Parathyroid adenoma (tissue), 2 donors: ENCODE data around the gene C5orf15.

Source experiments
- H2AFZ ChIP-seq: fragments of 300-600 bp; sonication (generic); one replicate; pipeline ENCODE4 v1.7.0; 2017; ENCODE audit warnings: antibody characterized with exemption, mild to moderate bottlenecking
- H3K27ac ChIP-seq: fragments of 300-600 bp; sonication (generic); one replicate; pipeline ENCODE4 v1.7.0; 2017
- H3K27me3 ChIP-seq: fragments of 300-600 bp; sonication (generic); one replicate; pipeline ENCODE4 v1.7.0; 2017; ENCODE audit warnings: low read length; ENCODE audit not compliant: control insufficient read depth, insufficient read depth
- H3K36me3 ChIP-seq: fragments of 300-600 bp; sonication (generic); one replicate; pipeline ENCODE4 v1.7.0; 2017; ENCODE audit warnings: low read length; ENCODE audit not compliant: control insufficient read depth, insufficient read depth
- H3K4me1 ChIP-seq: fragments of 300-600 bp; sonication (generic); one replicate; pipeline ENCODE4 v1.7.0; 2017; ENCODE audit warnings: control low read depth
- H3K4me2 ChIP-seq: fragments of 300-600 bp; sonication (generic); one replicate; pipeline ENCODE4 v1.7.0; 2017; ENCODE audit warnings: low read length
- H3K4me3 ChIP-seq: fragments of 300-600 bp; sonication (generic); one replicate; pipeline ENCODE4 v1.7.0; 2017; ENCODE audit warnings: low read depth, low read length
- H3K79me2 ChIP-seq: fragments of 300-600 bp; sonication (generic); one replicate; pipeline ENCODE4 v1.7.0; 2017; ENCODE audit warnings: control low read depth
- H3K9ac ChIP-seq: fragments of 300-600 bp; sonication (generic); one replicate; pipeline ENCODE4 v1.7.0; 2017; ENCODE audit warnings: mild to moderate bottlenecking
- H3K9me3 ChIP-seq: fragments of 300-600 bp; sonication (generic); one replicate; pipeline ENCODE4 v1.7.0; 2017; ENCODE audit warnings: low read length; ENCODE audit not compliant: control insufficient read depth
- CTCF ChIP-seq: fragments of 300-600 bp; sonication (generic); IDR thresholded peaks from one replicate; pipeline ENCODE4 v1.7.0; 2017; ENCODE audit warnings: antibody characterized with exemption, mild to moderate bottlenecking
- donor health status: primary hyperparathyroidism.

The C5orf15 gene

GRCh38 chr5:133919148-133920136 lies 49.0 kb downstream of the C5orf15 start:
- TF ChIP-seq CTCF = no peak
- Histone ChIP-seq H3K27me3 (no peaks in the 10 kb centered on the region), H2AFZ (no peak overlapping the region), H3K4me1 (no peaks in the 10 kb centered on the region), H3K27ac (no peak overlapping the region), H3K9ac (no peak overlapping the region), H3K79me2 (no peaks in the 10 kb centered on the region), H3K36me3 (no peaks in the 10 kb centered on the region), H3K9me3 (no peaks in the 10 kb centered on the region), H3K4me3 (no peak overlapping the region), H3K4me2 (no peak overlapping the region)

- Histone ChIP-seq H3K79me2 (no peaks in the 10 kb centered on the region), H3K9ac (no peak overlapping the region), H3K4me2 (no peak overlapping the region), H3K4me1 (no peaks in the 10 kb centered on the region), H3K36me3 (no peaks in the 10 kb centered on the region), H2AFZ (no peak overlapping the region), H3K9me3 (no peaks in the 10 kb centered on the region), H3K27ac (no peak overlapping the region), H3K27me3 (no peaks in the 10 kb centered on the region), H3K4me3 (no peak overlapping the region)
- TF ChIP-seq CTCF = no peak
Measured at GRCh38 chr5:133918731-133919130, 49.7 kb downstream of the C5orf15 start.

GRCh38 chr5:133918316-133918715 lies 50.1 kb downstream of the C5orf15 start:
- no peak overlapping the region for H3K27ac ChIP-seq
- H3K4me3 ChIP-seq = no peak overlapping the region
- H3K27me3 ChIP-seq = no peaks in the 10 kb centered on the region
- no peak overlapping the region for H3K4me2 ChIP-seq
- H3K79me2 ChIP-seq = no peaks in the 10 kb centered on the region
- no peak for TF ChIP-seq CTCF
- no peaks in the 10 kb centered on the region for H3K9me3 ChIP-seq
- no peaks in the 10 kb centered on the region for H3K4me1 ChIP-seq
- H3K9ac ChIP-seq = no peak overlapping the region
- no peak overlapping the region for H2AFZ ChIP-seq
- no peaks in the 10 kb centered on the region for H3K36me3 ChIP-seq

GRCh38 chr5:133917785-133918184 lies 50.6 kb downstream of the C5orf15 start:
- Histone ChIP-seq H3K36me3 (no peaks in the 10 kb centered on the region), H3K4me1 (no peaks in the 10 kb centered on the region), H3K4me2 (no peak overlapping the region), H3K27me3 (no peaks in the 10 kb centered on the region), H3K9me3 (no peaks in the 10 kb centered on the region), H3K9ac (no peak overlapping the region), H3K4me3 (no peak overlapping the region), H3K79me2 (no peaks in the 10 kb centered on the region), H3K27ac (no peak overlapping the region), H2AFZ (no peak overlapping the region)
- TF ChIP-seq CTCF = no peak
